ENCODE results near the gene RUVBL1. TPM values are rescaled to one million over a fixed set of nuclear protein-coding genes. Genes with fewer than 3 reads are reported as not detected.

RUVBL1 gene
- total RNA-seq, 2 donors from 2014 or later: 37.6 to 95.2 TPM

DNA sequence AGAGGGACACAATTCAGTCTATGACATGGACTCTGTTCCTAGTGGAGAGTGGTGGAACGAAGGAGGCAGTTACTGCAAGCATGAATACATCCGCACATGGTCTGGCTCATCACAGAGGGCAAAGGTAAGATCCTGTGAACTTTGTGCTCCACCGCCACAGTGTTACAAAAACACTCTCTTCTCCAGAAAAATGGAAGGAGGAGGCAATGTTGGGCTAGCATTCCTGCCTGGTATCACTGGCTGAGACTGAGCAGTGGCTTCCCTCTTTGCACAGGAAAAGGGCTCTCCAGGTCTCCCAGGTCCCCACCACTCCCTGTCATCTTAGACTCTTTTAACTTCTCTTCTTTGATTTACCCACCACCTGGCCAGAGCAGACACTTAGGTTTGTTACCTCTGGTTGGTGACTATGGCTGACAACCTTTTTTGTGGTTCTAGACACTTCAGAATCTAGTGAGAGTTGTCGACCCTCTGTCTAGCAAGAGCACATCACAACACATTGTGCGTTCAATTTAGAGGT is 28.2 kb upstream of the RUVBL1 start:
- Mint-ChIP-seq H3K9me3 (peaks cover 4% of the 10 kb centered on the region), H3K4me3 (peak overlapping the region; percentile 92), H3K27ac (no peak overlapping the region), H3K4me1 (peaks cover 9% of the 10 kb centered on the region), H3K27me3 (no peaks in the 10 kb centered on the region), H3K36me3 (ENCODE audit: low read depth) (peaks cover 13% of the 10 kb centered on the region)
- no peak for ATAC-seq (replicated peaks)

DNA sequence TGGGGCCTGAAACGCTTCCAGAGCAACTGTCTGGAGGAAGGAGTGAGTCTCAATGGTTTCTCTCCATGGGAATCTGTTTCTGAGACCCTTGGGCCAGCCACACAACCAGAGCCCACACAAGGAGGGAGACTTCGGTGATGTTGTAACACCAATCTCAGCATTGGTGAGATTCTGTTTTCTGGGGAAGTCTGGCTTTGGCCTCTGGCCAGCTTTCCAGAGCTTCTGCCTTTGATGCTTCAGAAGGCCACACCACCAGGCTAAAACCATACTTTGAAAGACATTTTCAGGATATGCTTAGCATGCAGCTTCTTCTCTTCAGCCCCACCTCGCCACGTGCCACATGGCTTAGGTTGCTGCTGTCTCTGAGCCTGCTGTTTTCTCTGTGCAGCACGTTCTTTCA is 26.0 kb upstream of the RUVBL1 start:
- no peak overlapping the region for H3K27ac Mint-ChIP-seq
- H3K4me1 Mint-ChIP-seq: peaks cover 9% of the 10 kb centered on the region
- no peak overlapping the region for H3K4me3 Mint-ChIP-seq
- ATAC-seq (replicated peaks): no peak
- H3K36me3 Mint-ChIP-seq (ENCODE audit: low read depth): no peaks in the 10 kb centered on the region
- H3K27me3 Mint-ChIP-seq: no peaks in the 10 kb centered on the region
- peaks cover 4% of the 10 kb centered on the region for H3K9me3 Mint-ChIP-seq

DNA sequence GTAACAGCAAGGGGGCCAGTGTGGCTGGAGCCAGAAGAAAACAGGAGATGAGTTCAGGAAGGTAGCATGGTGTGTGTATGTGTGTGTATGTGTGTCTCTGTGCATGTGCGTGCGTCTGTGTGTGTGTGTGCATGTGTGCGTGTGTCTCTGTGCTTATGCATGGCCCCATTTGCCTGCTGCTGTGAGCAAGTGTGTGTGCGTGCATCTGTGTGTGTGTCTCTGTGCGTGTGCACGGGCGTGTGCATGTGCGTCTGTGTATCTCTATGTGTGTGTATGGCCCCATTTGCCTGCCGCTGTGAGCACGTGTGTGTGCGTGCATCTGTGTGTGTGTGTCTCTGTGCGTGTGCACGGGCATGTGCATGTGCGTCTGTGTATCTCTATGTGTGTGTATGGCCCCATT is 22.6 kb upstream of the RUVBL1 start:
- no peak overlapping the region for H3K27ac Mint-ChIP-seq
- no peak overlapping the region for H3K4me3 Mint-ChIP-seq
- H3K9me3 Mint-ChIP-seq: no peaks in the 10 kb centered on the region
- no peaks in the 10 kb centered on the region for H3K4me1 Mint-ChIP-seq
- no peak for ATAC-seq (replicated peaks)
- H3K27me3 Mint-ChIP-seq: no peaks in the 10 kb centered on the region
- no peaks in the 10 kb centered on the region for H3K36me3 Mint-ChIP-seq (ENCODE audit: low read depth)

DNA sequence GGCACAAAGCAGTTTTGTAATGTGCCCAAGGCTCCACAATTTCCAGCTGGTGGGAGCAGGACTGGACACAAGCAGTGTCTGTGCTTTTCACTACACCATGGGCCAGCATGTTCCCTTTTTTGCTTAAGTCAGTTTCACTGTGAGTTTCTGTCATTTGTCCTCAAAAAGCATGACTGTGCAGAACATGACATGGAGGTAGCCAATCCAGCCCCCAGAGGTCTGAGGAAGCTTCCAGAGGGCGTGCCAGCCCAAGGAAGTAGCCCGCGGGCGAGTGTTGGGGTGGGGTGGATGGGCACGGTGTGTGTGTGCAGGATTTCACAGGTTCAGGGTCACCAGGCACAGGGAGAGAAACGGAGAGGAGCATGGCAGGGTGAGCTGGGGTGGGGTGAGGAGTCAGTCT is 21.7 kb upstream of the RUVBL1 start:
- ATAC-seq (replicated peaks): no peak
- H3K27me3 Mint-ChIP-seq: no peaks in the 10 kb centered on the region
- no peaks in the 10 kb centered on the region for H3K4me1 Mint-ChIP-seq
- no peak overlapping the region for H3K4me3 Mint-ChIP-seq
- no peak overlapping the region for H3K27ac Mint-ChIP-seq
- no peaks in the 10 kb centered on the region for H3K36me3 Mint-ChIP-seq (ENCODE audit: low read depth)
- no peaks in the 10 kb centered on the region for H3K9me3 Mint-ChIP-seq

DNA sequence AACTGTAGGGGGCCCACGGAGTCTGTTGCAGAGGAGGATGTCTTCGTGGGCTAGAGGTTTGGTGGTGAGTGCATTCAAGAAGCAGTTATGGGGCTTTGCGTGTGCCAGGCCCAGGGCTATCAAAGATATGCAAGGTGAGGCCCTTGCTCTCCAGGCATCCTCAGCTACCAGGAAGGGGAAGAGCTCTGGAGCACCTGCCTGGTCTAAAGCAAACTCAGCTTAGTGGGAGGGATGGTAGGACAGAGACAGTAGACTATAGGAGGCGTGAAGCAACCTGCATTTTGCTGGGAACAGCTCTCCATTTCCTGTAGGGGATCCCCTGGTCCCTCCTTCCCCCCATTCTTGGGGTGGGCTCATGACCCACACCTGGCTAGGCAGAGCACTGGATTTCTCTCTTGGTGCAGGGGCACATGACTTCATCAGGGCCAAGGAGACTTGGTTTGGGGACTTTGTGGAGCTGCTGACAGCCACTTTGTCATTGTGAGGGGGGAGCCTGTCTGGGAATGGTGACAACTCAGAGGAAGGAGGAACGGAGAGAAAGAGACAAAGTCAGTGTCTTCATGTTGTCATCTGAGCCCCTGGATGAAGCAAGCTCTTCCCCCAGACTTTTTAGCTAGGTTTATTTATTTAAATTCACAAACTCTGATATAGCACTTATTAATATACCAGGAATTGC is 21.0 kb upstream of the RUVBL1 start:
- no peak overlapping the region for H3K4me3 Mint-ChIP-seq
- no peaks in the 10 kb centered on the region for H3K27me3 Mint-ChIP-seq
- no peak overlapping the region for H3K27ac Mint-ChIP-seq
- H3K36me3 Mint-ChIP-seq (ENCODE audit: low read depth): no peaks in the 10 kb centered on the region
- H3K4me1 Mint-ChIP-seq: no peaks in the 10 kb centered on the region
- ATAC-seq (replicated peaks): no peak
- H3K9me3 Mint-ChIP-seq: no peaks in the 10 kb centered on the region

DNA sequence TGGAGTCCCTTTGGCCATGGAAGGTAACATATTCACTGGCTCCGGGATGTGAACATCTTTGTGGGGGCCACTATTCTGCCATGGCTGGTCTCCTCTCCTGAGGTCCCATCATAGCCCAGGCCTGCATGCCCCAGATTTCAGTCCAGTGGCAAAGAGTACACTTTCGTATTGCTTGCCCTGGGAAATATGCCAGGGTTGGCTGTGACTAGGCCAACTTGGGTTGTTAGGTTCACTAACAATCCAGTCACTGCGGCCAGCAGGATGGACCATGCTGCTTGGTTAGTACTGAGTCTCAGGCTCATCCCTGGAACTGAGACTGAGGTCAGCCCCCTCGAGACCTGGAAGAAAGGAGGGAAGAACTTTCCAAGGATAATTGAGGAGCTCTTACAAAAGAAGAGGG is 19.9 kb upstream of the RUVBL1 start:
- Mint-ChIP-seq H3K36me3 (ENCODE audit: low read depth) (no peaks in the 10 kb centered on the region), H3K4me1 (no peaks in the 10 kb centered on the region), H3K4me3 (no peak overlapping the region), H3K27ac (no peak overlapping the region), H3K27me3 (no peaks in the 10 kb centered on the region), H3K9me3 (no peaks in the 10 kb centered on the region)
- ATAC-seq (replicated peaks): no peak

DNA sequence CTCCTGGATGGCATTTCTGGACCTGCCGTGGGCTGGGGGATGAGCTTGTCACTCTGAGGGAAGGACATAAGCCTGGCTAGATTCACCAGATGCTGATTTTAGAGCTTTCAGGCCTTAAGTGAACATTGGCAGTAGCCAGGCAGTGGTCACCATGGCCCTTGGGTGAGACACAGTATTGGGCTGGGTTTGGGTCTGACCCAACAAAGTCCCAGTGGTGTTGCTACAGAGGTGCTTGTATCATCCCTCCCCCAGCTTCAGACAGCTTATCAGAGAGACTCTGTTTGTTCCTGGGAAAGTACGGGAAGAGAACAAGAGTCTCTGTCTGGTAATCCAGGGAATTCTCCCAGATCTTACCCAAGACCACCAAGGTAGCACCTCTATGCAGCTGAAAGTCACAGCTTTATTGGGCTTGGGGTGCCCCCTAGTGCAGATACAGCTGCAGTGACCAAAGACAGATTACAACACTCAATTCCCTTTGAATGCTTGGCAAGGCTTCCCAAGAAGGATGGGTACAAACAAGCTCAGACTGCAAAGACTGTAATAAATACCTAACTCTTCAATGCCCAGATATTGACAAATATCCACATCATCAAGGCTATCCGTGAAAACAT is 9.8 kb upstream of the RUVBL1 start:
- H3K9me3 Mint-ChIP-seq: no peaks in the 10 kb centered on the region
- H3K4me3 Mint-ChIP-seq: no peak overlapping the region
- H3K4me1 Mint-ChIP-seq: no peaks in the 10 kb centered on the region
- H3K27me3 Mint-ChIP-seq: no peaks in the 10 kb centered on the region
- peak; percentile 53 for ATAC-seq (replicated peaks)
- no peaks in the 10 kb centered on the region for H3K36me3 Mint-ChIP-seq (ENCODE audit: low read depth)
- no peak overlapping the region for H3K27ac Mint-ChIP-seq

DNA sequence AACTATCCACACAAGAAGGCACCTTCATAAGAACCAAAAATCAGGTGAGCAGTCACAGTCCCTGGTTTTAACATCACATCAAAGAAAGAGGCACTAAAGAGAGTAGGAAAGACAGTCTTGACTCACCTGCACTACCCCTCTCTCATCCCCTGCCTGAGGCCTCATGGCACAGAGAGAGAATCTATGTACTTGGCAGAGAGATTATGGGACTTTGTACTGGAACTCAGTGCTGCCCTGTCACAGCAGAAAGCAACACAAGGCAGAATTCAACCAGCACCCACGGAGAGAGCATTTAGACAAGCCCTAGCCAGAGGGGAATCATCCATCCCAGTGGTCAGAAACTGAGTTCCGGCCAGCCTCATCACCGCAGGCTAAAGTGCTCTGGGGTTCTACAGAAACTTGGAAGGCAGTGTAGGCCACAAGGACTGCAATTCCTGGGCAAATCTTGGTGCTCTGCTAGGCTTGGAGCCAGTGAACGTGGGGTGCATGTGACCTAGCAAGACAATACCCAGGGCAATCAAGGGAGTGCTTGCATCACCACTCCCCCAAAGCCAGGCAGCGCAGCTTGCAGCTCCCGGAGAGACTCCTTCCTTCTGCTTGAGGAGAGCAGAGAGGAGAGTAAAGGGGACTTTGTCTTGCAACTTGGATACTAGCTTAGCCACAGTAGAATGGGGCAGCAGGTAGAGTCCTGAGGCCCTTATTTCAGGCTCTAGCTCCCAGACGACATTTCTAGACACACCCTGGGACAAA is 8.5 kb upstream of the RUVBL1 start:
- Mint-ChIP-seq H3K4me1 (no peaks in the 10 kb centered on the region), H3K9me3 (no peaks in the 10 kb centered on the region), H3K27me3 (no peaks in the 10 kb centered on the region), H3K27ac (no peak overlapping the region), H3K4me3 (no peak overlapping the region), H3K36me3 (ENCODE audit: low read depth) (no peaks in the 10 kb centered on the region)
- no peak for ATAC-seq (replicated peaks)

DNA sequence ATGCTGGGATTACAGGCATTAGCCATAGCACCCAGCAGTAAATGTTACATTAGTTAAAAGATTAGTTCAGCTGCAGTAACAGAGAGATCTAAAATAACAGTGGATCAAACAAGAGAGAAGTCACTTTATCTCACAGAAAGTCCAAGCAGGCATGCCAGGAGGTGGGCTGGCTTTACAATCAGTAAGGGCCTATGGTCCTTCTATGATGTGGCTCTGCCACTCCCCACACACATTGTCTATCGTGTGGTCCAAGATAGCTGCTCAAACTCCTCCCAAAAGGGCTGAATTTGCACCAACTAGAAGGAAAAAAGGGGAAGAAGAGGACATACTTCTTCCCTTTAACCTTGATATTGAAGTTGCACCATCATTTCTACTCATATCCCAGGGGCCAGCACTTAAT is 4.6 kb upstream of the RUVBL1 start:
- Mint-ChIP-seq H3K4me3 (no peak overlapping the region), H3K27me3 (no peaks in the 10 kb centered on the region), H3K9me3 (peaks cover 5% of the 10 kb centered on the region), H3K36me3 (ENCODE audit: low read depth) (peaks cover 5% of the 10 kb centered on the region), H3K4me1 (peaks cover 7% of the 10 kb centered on the region), H3K27ac (no peak overlapping the region)
- ATAC-seq (replicated peaks): no peak

DNA sequence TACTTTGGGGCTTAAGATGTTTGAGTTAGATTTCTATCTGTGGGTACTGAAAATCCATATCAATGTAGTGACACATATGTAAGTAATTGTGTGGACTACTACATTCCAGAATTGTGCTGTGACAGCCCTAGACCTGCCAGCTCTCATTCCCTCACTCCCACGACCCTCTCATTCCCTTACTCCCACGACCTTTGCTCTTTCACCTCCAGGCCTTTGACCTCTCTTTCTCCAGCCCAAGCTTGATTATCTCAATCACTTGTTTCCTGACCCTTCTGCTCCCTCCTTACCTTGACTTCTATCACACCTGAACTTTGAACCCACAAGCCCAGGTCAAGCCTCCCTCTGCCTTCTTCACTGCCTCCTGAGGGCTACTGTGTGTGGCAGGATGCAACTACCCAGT is 3.6 kb upstream of the RUVBL1 start:
- H3K4me1 Mint-ChIP-seq: peaks cover 10% of the 10 kb centered on the region
- no peaks in the 10 kb centered on the region for H3K27me3 Mint-ChIP-seq
- ATAC-seq (replicated peaks): no peak
- H3K4me3 Mint-ChIP-seq: no peak overlapping the region
- peaks cover 5% of the 10 kb centered on the region for H3K9me3 Mint-ChIP-seq
- H3K36me3 Mint-ChIP-seq (ENCODE audit: low read depth): peaks cover 10% of the 10 kb centered on the region
- H3K27ac Mint-ChIP-seq: peak overlapping the region; percentile 3

DNA sequence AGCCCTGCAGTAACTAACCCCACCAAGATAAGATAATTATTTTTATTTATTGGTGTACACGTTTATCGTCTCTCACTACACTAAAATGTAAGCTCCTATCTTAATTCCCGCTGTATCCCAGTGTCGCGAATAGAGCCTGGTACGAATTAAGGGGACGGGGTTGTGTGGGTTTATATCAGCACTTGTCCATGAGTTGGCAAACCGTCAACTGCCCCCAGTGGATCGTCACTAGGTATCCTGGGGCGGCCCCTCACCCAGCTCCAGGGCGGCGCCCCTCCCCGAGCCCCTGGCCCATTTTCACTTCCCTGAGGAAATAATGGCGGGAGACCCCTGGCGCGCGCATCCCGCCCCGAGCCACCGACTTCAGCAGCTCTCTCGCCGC is 465 bp downstream of the RUVBL1 start:
- no peaks in the 10 kb centered on the region for H3K27me3 Mint-ChIP-seq
- H3K4me1 Mint-ChIP-seq: peaks cover 17% of the 10 kb centered on the region
- H3K4me3 Mint-ChIP-seq: peak overlapping the region; percentile 99
- peaks cover 32% of the 10 kb centered on the region for H3K36me3 Mint-ChIP-seq (ENCODE audit: low read depth)
- ATAC-seq (replicated peaks): no peak
- peak overlapping the region; percentile 98 for H3K27ac Mint-ChIP-seq
- H3K9me3 Mint-ChIP-seq: peaks cover 5% of the 10 kb centered on the region

DNA sequence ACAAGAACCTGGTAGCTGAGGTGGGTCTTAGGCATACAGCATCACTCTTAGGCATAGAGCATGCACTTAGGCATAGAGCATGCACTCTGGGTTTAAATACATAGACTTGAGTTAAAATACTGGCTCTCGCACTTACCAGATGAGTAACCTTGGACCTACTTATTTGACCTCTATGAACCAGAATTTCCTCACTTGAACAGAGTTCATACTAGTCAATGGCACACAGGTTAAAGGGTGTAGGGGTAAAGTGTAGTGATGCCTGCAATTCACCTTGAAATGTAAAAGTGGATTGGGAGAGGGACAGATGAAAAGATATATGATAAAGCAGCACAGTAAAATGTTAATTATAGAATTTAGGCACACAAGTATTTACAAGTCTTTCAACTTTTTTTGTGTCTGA is 1.6 kb downstream of the RUVBL1 start:
- Mint-ChIP-seq H3K27me3 (no peaks in the 10 kb centered on the region), H3K4me3 (peak overlapping the region; percentile 99), H3K27ac (peak overlapping the region; percentile 98), H3K36me3 (ENCODE audit: low read depth) (peaks cover 43% of the 10 kb centered on the region), H3K9me3 (peaks cover 5% of the 10 kb centered on the region), H3K4me1 (peaks cover 17% of the 10 kb centered on the region)
- no peak for ATAC-seq (replicated peaks)

DNA sequence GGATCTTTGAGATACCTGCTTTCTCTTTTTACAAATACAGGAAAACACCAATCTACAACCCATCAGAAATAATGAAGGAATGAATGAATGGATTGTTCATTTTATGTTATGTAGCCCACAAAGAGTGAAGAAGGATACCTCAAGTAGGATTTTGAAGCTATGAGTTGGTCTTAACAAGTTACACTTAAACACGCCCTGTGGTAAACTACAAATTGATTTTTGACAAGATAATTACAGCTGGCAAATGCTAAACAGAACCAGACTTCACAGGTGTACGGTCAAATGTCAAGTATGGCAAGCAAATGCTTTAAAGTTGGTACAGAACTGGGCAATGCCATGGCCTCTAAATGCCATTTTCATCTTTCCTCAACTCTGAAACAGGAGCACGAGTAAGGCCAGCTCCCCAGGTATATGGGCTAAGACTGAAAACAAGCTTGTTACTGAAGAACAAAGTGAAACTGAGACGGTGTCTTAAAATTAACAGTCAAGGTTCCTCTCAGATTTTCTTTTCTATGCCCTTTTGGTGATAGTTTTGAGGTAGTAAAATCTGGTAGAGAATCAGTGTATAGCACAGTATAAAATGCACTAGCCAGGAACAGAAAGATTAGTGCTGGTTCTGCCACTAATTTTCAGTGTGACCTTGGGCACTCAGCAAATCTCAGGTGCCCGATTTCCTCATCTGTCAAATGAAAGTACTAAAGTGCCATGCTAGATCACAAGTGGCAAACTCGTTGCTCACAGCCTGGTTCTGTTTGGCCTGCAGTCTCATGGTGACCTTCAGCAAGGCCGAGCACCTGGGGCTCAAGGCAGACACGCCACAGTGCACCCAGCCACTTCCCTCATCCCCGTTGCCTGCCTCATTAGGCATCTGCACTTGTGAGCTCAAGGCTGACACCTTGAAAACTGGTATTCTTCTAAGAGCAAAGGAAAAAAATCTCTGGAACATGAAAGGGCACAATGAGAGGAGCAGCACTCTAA is 9.5 kb downstream of the RUVBL1 start:
- no peaks in the 10 kb centered on the region for H3K27me3 Mint-ChIP-seq
- peak overlapping the region; percentile 79 for H3K4me3 Mint-ChIP-seq
- peaks cover 36% of the 10 kb centered on the region for H3K4me1 Mint-ChIP-seq
- peaks cover 90% of the 10 kb centered on the region for H3K36me3 Mint-ChIP-seq (ENCODE audit: low read depth)
- no peaks in the 10 kb centered on the region for H3K9me3 Mint-ChIP-seq
- H3K27ac Mint-ChIP-seq: peak overlapping the region; percentile 97
- ATAC-seq (replicated peaks): no peak

DNA sequence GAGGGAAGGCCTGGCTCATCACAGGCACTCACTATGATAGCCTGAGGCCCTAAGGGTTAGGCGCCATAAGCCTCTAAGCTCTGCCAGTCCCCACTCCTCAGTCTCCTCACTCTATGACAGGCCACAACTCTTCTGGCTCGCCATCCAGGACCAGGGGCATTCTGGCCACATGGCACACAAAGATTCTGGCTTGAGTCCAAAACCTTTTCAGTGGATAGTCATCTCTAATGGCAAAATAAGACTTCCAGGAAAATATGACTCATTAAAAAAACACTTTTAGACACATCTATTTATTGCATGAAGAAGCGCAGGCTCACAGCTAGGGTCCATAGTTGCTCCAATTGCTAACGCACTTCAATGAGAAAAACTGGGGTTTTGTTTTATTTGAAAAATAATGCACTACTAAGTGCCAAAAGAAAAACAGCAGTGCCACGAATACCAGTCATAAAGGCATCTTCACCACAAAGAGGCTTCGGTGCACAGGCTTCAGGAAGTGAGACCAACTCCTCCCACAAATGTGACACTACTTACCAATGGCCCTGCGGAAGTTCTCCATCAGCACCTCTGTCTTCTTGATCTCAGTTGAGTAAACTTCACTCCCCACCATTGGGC is 11.1 kb downstream of the RUVBL1 start:
- Mint-ChIP-seq H3K9me3 (no peaks in the 10 kb centered on the region), H3K4me3 (peak overlapping the region; percentile 79), H3K27me3 (no peaks in the 10 kb centered on the region), H3K4me1 (peaks cover 36% of the 10 kb centered on the region), H3K36me3 (ENCODE audit: low read depth) (peaks cover 90% of the 10 kb centered on the region), H3K27ac (peak overlapping the region; percentile 97)
- peak; percentile 95 for ATAC-seq (replicated peaks)

Measured in activated T-helper 17 cell treated with anti-CD3 and anti-CD28 coated beads, Interleukin-2, amount 50 U/mL, for 72 hours (primary cell).